Measurements from ENCODE around the gene ADAP2. TPM values are rescaled to one million over a fixed set of nuclear protein-coding genes. Genes with fewer than 3 reads are reported as not detected.

ADAP2 gene
- polyA plus RNA-seq, 4 donors: 2.5 to 4.2 (median 3.4) TPM

GRCh38 chr17:31008374-31009041 is 86.8 kb downstream of the ADAP2 start:
- DNase-seq (ENCODE audit: low read depth in 4 of 4, low spot score in 3 of 4): peak; percentile 33 to 60 (median 44)

Other genes with a start within 250 kb of the ADAP2 start
- 10 to 100 TPM; 12.9 to 19.6 (median 14.1) TPM for gene CRLF3, start 97.3 kb upstream of the ADAP2 start, polyA plus RNA-seq (ENCODE audit: insufficient read length in 4 of 4)
- 1 to 10 TPM; 5.4 to 7.5 (median 7.0) TPM for gene ATAD5, start 90.0 kb upstream of the ADAP2 start, polyA plus RNA-seq (ENCODE audit: insufficient read length in 4 of 4)
- gene TEFM, start 15.7 kb upstream of the ADAP2 start, polyA plus RNA-seq (ENCODE audit: insufficient read length in 4 of 4): 10 to 100 TPM; 20.9 to 26.2 (median 25.4) TPM
- 10 to 100 TPM; 18.7 to 20.7 (median 19.4) TPM for gene RNF135, start 49.1 kb downstream of the ADAP2 start, polyA plus RNA-seq (ENCODE audit: insufficient read length in 4 of 4)
- gene NF1, start 173.0 kb downstream of the ADAP2 start, polyA plus RNA-seq (ENCODE audit: insufficient read length in 4 of 4): 10 to 100 TPM; 36.6 to 42.1 (median 39.1) TPM